Neuron (in vitro differentiated cells): ENCODE measurements around the gene FOXL2.
A peak's percentile ranks its signal among the peaks of the same experiment; 100 is the strongest.

Source experiments
- H2AFZ ChIP-seq: one replicate; pipeline ENCODE4 v1.6.1; 2013; ENCODE audit warnings: low read depth, mild to moderate bottlenecking, inconsistent platforms, low read length, moderate library complexity
- H3K27me3 ChIP-seq: one replicate; pipeline ENCODE4 v1.6.1; 2013; ENCODE audit warnings: low read length; ENCODE audit not compliant: insufficient read depth
- H3K36me3 ChIP-seq: one replicate; pipeline ENCODE4 v1.6.1; 2013; ENCODE audit warnings: low read length; ENCODE audit not compliant: insufficient read depth
- H3K4me1 ChIP-seq: one replicate; pipeline ENCODE4 v1.6.1; 2013; ENCODE audit warnings: low read length; ENCODE audit not compliant: insufficient read depth
- H3K4me3 ChIP-seq: 2 replicates; pipeline ENCODE4 v1.5.1; 2013; ENCODE audit warnings: mild to moderate bottlenecking, low read length, moderate library complexity
- H3K9me3 ChIP-seq: one replicate; pipeline ENCODE4 v1.6.1; 2013; ENCODE audit warnings: low read length

The FOXL2 gene

DNA sequence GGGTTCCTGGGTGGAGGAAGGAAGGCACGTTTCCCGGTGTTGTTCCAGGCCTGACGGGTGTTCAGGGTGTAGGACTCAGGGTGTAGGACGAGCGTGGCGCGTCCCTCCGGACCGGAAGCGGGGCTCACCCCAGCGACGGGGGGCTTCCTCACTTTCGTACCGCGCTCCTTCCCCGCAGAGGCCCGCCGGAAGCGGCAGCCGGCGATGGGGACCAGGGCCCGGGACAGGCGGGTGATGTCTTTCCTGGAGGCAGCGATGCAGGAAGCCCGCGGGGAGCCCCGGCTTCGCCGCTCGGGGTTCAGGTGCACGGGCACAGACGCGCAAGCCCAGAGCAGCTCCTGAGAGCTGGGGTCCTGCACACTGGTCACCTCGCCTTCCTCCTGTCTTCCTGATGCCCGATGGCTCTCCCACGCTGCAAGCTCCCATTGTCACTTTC, 13.5 kb upstream of the FOXL2 start:
- Histone ChIP-seq H3K4me3 (no peak overlapping the region), H3K27me3 (peaks cover 11% of the 10 kb centered on the region), H3K36me3 (no peaks in the 10 kb centered on the region), H3K9me3 (no peaks in the 10 kb centered on the region), H2AFZ (no peak overlapping the region), H3K4me1 (no peaks in the 10 kb centered on the region)

DNA sequence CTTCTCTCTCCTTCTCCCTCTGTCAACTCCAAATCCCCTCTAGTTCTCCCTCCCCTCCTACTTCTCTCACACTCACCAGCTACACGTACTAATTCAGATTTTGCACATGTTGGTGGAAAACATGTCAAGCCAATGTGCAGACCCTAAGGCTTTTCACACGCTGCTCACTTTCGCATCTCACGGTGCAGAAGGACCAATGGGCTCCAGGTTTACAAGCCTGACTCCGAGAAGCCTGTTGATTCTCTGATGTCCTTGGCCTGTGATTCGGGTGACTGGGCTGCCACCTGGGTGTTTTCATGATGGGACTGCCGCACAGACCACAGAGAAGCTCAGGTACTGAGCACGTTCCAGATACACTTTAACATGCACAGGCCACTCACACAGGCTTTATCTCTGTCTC, 3.8 kb upstream of the FOXL2 start:
- peaks cover 20% of the 10 kb centered on the region for H3K4me1 ChIP-seq
- no peaks in the 10 kb centered on the region for H3K36me3 ChIP-seq
- no peaks in the 10 kb centered on the region for H3K9me3 ChIP-seq
- no peak overlapping the region for H3K4me3 ChIP-seq
- H2AFZ ChIP-seq, result no peak overlapping the region
- peaks cover 73% of the 10 kb centered on the region for H3K27me3 ChIP-seq

DNA sequence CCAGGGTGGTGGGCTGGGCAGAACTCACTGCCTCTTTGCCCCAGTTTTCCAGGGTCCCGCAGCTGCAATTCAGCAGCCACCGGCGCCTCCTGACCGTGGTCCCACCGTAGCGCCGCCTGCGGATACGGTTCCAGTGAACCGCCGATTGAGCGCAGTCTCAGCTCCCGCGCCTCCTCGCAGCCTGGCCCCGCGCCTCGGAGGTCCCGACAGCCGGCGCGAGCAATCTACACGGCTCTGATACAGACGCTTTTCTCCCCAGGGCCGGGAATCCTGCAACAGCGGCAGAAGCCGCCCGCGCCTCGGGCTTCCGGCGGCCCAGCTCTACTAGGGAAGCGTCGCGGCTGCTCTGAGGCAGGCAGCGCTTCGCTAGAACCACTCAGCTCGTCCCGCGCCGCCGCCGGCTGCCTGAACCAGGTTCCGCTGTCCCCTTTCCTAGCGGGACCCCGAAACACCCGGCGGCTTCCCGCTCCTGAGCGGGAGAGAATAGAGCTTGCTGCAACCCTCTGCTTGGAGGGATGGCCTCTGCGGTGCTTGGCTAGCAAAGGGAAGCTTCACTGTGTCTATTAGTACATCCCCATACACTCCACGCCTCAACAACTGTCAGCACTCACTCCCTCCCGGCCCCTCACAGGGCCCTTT, 3.2 kb upstream of the FOXL2 start:
- H3K36me3 ChIP-seq, result no peaks in the 10 kb centered on the region
- peak overlapping the region; percentile 13 for H3K4me3 ChIP-seq
- peaks cover 73% of the 10 kb centered on the region for H3K27me3 ChIP-seq
- peak overlapping the region; percentile 80 for H2AFZ ChIP-seq
- H3K9me3 ChIP-seq, result no peaks in the 10 kb centered on the region
- peaks cover 20% of the 10 kb centered on the region for H3K4me1 ChIP-seq

DNA sequence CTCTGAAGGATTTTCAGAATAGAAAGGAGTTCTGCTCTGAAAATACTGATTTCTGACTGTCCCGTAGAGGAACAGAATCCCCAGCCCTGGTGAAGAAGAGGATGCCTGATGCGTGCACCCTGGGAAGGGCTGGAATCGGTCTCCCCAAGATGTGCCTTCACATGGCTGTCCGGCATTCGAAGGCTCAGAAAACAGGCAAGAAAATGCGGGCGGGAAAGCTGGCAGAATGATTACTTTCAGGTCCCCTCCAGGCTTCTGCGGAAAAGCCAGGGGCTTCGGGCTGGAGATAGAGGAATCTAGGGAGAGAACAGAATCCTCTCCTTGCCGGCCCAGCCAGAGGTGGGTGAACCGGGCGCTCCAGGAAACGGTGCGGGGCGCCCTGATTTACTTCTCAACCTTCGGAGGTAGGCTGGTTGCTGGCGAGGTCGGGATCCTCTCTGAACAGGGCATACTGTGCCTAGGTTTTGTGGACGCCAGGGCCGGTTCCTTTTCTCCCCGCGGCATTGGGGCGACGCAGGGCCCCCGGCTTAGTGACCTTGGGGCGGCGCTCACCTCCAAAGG, 2.6 kb upstream of the FOXL2 start:
- Histone ChIP-seq H3K9me3 (no peaks in the 10 kb centered on the region), H3K36me3 (no peaks in the 10 kb centered on the region), H3K4me3 (peak overlapping the region; percentile 13)

DNA sequence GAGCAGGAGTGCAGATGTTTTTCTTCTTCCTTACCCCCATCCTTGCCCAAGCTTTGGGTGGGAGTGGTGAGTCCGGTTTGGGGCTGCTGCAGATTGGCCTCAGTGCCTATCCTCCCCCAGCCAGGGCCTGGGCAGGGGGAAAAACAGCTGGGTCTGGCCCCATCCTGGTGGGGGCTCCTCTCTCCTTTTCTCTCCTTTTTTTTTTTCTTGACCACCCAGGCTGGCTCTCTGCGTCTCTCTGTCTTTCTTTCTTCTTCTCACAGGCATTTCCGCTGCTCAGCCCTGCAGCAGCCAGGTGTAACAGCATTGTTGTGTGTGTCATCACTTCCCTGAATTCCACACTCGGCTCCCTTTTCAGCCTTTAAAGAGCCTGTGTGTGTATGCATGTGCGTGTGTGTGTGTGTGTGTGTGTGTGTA, 2.1 kb upstream of the FOXL2 start:
- Histone ChIP-seq H3K4me1 (peaks cover 20% of the 10 kb centered on the region), H3K9me3 (no peaks in the 10 kb centered on the region), H3K36me3 (no peaks in the 10 kb centered on the region), H3K27me3 (peaks cover 80% of the 10 kb centered on the region), H3K4me3 (no peak overlapping the region), H2AFZ (no peak overlapping the region)

More for the DNA sequence above, 2.6 kb upstream of the FOXL2 start:
- peaks cover 20% of the 10 kb centered on the region for H3K4me1 ChIP-seq
- H3K27me3 ChIP-seq, result peaks cover 75% of the 10 kb centered on the region
- peak overlapping the region; percentile 80 for H2AFZ ChIP-seq

DNA sequence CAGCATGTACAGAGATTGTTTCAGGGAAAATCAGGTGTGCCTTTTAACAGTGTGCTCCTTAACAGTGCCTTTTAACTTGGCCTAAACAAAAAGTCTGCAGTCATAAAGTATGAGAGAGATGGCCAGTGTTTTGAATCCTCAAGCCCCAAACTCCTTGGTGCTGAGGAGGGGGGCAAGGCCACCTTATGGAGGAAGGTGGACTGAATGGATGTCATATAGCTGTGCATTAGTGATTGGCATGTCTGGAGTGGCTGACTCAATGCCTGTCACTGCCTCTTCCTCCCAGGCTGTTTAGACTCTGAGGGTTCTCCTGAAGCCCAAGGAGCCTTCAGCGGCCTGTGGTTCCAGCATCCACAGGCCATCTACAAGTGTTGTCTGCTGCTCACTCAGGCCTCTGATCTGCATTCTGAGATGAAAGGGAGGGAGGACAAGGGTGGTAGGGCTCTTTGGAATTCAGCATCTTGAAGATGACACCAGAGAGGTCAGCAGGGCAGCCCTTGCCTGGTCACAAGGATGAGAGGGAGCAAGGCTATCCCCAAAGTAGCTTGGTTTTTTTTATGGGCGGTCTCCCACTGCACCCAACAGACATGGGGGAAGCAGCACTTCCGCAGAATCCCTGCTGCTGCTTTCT, 1.5 kb upstream of the FOXL2 start:
- H3K36me3 ChIP-seq, result no peaks in the 10 kb centered on the region
- H3K4me1 ChIP-seq, result peaks cover 20% of the 10 kb centered on the region
- H3K27me3 ChIP-seq, result peaks cover 85% of the 10 kb centered on the region
- no peaks in the 10 kb centered on the region for H3K9me3 ChIP-seq
- H2AFZ ChIP-seq, result no peak overlapping the region
- no peak overlapping the region for H3K4me3 ChIP-seq

DNA sequence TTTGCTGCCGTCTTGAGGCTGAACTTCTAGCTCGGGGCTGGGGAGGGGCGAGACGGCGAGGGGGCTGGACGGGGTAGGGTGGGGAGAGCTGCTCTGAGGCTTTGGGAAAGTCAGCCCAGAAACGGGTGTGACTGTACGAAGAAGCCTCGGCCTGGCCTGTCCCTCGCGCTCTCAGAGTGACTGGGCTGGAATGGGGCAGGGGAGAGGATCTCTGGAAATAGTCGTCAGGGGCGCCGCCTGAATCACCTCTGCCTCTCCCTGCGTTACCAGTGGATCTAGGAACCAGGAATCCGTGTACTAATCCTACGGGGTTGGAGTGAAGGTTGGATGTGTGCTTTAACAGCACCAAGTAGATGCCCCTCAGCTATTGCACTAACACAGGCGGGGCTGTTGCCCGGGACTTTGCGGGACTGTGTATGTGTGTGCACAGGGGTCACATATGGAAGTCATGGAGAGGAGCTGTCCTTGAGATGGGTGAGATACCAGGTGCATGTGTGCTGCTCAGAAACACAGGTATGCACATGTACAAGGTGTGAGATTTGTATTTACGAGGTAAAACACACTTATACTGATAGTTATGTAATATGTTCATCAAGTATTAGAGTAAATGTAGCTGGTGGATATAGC, 671 bp upstream of the FOXL2 start:
- H3K9me3 ChIP-seq, result no peaks in the 10 kb centered on the region
- peaks cover 94% of the 10 kb centered on the region for H3K27me3 ChIP-seq
- H3K36me3 ChIP-seq, result no peaks in the 10 kb centered on the region
- peaks cover 20% of the 10 kb centered on the region for H3K4me1 ChIP-seq
- peak overlapping the region; percentile 40 for H3K4me3 ChIP-seq
- peak overlapping the region; percentile 88 for H2AFZ ChIP-seq

DNA sequence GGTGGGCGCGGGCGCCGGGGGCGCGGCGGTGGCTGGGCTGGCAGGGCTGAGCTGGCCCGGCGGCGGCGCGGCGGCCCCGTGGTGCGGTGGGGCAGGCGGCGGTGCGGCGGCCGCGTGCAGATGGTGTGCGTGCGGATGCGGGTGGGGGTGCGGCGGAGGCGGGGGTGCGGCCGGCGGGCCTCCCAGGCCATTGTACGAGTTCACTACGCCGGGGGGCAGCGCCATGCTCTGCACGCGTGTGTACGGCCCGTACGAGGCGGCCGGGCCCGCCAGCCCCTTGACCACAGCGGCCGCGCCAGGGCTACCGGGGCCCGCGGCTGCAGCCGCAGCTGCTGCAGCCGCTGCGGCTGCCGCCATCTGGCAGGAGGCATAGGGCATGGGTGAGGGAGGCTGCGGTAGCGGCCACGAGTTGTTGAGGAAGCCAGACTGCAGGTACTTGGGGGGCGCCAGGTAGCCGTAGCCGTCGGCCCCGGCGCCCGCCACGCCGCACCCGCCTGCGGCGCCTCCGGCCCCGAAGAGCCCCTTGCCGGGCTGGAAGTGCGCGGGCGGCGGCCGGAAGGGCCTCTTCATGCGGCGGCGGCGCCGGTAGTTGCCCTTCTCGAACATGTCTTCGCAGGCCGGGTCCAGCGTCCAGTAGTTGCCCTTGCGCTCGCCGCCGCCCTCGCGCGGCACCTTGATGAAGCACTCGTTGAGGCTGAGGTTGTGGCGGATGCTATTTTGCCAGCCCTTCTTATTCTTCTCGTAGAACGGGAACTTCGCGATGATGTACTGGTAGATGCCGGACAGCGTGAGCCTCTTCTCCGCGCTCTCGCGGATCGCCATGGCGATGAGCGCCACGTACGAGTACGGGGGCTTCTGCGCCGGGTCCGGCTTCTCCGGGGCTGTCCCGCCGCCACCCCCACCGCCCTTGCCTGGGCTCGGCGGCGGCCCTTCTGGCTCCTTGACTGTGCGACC, 951 bp downstream of the FOXL2 start:
- peak overlapping the region; percentile 88 for H2AFZ ChIP-seq
- no peaks in the 10 kb centered on the region for H3K9me3 ChIP-seq
- peak overlapping the region; percentile 40 for H3K4me3 ChIP-seq
- H3K36me3 ChIP-seq, result no peaks in the 10 kb centered on the region
- H3K27me3 ChIP-seq, result peaks cover 97% of the 10 kb centered on the region
- H3K4me1 ChIP-seq, result peaks cover 20% of the 10 kb centered on the region

DNA sequence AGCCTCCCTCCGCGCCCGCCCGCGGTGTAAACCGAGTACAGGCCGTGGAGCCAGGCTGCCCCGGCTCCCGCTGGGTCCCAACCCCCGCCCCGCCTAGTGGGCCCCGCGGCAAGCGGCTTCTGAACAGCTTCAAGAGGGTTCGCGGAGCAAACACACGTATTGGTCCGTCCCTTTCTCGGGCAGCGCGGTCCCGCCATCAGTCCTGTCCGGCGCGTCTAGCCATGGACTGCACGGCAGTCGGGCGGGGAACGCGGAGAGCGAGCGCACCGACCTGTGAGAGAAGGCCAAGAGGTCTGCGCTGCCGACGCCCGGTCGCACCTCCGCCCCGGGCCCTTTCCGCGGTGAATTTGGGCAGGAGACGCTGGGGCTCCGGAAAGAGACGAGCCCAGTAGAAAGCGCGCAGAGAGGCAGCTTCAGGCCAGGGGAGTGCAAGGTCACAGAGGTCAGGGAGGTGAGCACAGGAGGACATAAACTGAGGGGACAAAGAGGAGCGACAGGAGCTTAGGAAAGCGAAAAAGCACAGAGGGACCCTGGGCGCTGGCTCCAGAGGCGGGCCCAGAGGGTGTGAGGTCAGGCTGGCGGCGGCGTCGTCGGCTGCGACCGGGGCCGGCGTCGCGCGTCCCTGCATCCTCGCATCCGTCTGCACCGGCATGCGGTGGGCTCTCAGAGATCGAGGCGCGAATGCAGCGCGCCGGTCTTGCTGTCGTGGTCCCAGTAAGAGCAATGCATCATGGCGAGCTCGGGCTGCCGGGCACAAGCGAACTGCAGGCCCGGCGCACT, 1.8 kb downstream of the FOXL2 start:
- H2AFZ ChIP-seq, result peak overlapping the region; percentile 63
- peak overlapping the region; percentile 6 for H3K4me3 ChIP-seq
- H3K36me3 ChIP-seq, result no peaks in the 10 kb centered on the region
- peaks cover 17% of the 10 kb centered on the region for H3K4me1 ChIP-seq
- no peaks in the 10 kb centered on the region for H3K9me3 ChIP-seq
- peaks cover 97% of the 10 kb centered on the region for H3K27me3 ChIP-seq

DNA sequence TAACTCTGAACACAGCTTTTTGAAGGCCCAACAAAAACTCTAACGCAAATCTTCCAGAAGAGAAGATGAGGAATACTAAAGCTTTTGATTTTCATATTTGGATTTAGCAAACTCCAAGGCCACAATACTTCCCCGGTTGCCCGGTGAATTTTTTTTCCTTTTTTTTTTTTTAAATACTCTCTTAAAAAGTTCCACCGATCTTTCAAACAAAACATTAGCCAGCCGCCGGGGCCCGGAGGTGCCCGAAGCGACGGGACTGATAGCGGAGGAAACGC, 2.3 kb downstream of the FOXL2 start:
- Histone ChIP-seq H3K4me3 (peak overlapping the region; percentile 3), H2AFZ (peak overlapping the region; percentile 63), H3K4me1 (peaks cover 19% of the 10 kb centered on the region), H3K36me3 (no peaks in the 10 kb centered on the region), H3K27me3 (peaks cover 98% of the 10 kb centered on the region), H3K9me3 (no peaks in the 10 kb centered on the region)

DNA sequence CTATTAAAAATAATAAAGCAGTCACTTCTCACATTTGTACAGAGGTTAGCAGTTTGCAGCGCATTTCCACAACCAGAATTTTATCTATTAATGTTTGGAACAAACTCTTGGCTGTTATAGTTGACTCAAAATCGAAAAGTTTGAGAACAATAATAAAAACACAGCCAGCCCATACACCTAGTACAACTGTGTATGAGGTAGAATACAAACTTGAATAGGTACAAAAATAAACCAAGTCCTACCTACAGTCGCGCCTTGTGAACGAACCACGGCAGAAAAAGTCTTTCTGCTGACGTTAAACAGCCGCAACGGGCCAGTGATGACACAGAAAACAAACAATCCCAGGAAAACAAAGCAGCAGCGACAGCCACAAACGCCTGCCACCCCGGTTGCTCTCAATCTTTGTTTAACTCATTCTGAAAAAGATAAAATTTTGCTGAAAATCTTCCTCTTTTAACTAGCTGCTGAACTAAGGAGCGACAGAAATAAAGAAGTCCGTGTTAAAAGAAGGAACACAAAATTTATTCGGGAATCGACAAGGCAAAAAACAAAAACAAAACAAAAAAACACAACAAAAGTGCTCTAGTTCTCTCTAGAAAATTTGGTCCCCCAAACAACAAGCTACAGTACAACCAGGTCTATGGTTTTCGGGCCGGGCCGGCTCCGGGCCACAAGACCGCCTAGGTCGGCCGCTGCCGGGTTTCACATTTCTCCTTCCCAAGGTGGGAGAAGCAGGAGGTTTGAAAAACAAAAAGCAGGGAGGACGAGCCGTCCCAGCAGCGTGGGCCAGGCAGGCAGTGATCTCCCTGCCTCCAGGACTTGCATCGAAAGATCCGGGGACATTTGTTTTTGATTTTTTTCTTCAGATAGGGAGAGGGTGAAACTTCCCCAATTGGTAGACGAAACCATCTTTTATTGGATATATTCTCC, 2.9 kb downstream of the FOXL2 start:
- Histone ChIP-seq H3K27me3 (peaks cover 98% of the 10 kb centered on the region), H3K9me3 (no peaks in the 10 kb centered on the region), H3K4me1 (peaks cover 20% of the 10 kb centered on the region), H3K4me3 (peak overlapping the region; percentile 3), H3K36me3 (no peaks in the 10 kb centered on the region), H2AFZ (no peak overlapping the region)
